ENCODE results near the gene C17orf113.

C17orf113 gene

DNA sequence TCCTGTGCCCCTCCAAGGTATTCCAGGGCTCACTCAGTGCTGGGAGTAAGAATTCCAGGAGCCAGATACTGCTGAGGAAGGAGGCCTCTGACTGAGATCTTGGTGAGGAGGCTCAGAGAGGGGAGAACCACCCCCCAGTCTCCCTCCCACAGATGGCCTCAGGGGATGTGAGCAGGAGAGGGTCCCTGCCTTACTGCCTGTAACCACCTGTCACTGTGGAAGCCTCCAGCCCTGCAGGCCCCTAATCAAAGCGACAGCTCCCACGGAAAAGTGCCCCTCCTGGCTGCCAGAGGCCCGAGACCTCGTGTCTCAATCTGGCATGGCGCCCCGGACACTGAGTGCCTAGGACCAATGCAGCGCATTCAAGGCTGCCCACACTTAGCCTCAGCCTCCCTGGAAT lies 7.7 kb upstream of the C17orf113 start:
- H3K27me3 ChIP-seq (ENCODE audit: insufficient read depth, poor library complexity, severe bottlenecking) = no peaks in the 10 kb centered on the region
- H3K9me3 ChIP-seq (ENCODE audit: severe bottlenecking) = no peaks in the 10 kb centered on the region
- H3K36me3 ChIP-seq (ENCODE audit: low read depth) = no peaks in the 10 kb centered on the region
- ATAC-seq (ENCODE audit: low read depth) (no peak), DNase-seq (ENCODE audit: low spot score) (no peak)
- no peaks in the 10 kb centered on the region for H3K4me1 ChIP-seq (ENCODE audit: insufficient read depth, poor library complexity, severe bottlenecking)
- H3K4me3 ChIP-seq (ENCODE audit: severe bottlenecking) = no peak overlapping the region
- no peak for TF ChIP-seq CTCF (IDR thresholded peaks at IDR 0.05; ENCODE audit: poor library complexity, severe bottlenecking)
- no peak overlapping the region for H3K27ac ChIP-seq (ENCODE audit: poor library complexity, severe bottlenecking)

DNA sequence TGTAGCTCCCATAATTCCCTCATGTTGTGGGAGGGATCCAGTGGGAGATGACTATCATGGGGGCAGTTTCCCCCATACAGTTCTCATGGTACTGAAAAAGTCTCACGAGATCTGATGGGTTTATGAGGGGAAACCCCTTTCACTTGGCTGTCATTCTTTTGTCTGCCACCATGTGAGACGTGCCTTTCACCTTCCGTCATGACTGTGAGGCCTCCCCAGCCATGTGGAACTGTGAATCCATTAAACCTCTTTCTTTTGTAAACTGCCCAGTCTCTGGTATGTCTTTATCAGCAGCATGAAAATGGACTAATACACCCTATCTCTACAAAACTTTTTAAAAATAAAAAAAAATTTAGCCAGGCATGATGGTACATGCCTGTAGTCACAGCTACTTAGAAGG lies 6.2 kb upstream of the C17orf113 start:
- H3K9me3 ChIP-seq (ENCODE audit: severe bottlenecking) = no peaks in the 10 kb centered on the region
- TF ChIP-seq CTCF (IDR thresholded peaks at IDR 0.05; ENCODE audit: poor library complexity, severe bottlenecking) = no peak
- H3K36me3 ChIP-seq (ENCODE audit: low read depth) = no peaks in the 10 kb centered on the region
- DNase-seq (ENCODE audit: low spot score) (no peak), ATAC-seq (ENCODE audit: low read depth) (no peak)
- no peak overlapping the region for H3K4me3 ChIP-seq (ENCODE audit: severe bottlenecking)
- H3K4me1 ChIP-seq (ENCODE audit: insufficient read depth, poor library complexity, severe bottlenecking) = no peaks in the 10 kb centered on the region
- H3K27ac ChIP-seq (ENCODE audit: poor library complexity, severe bottlenecking) = no peak overlapping the region
- no peaks in the 10 kb centered on the region for H3K27me3 ChIP-seq (ENCODE audit: insufficient read depth, poor library complexity, severe bottlenecking)

DNA sequence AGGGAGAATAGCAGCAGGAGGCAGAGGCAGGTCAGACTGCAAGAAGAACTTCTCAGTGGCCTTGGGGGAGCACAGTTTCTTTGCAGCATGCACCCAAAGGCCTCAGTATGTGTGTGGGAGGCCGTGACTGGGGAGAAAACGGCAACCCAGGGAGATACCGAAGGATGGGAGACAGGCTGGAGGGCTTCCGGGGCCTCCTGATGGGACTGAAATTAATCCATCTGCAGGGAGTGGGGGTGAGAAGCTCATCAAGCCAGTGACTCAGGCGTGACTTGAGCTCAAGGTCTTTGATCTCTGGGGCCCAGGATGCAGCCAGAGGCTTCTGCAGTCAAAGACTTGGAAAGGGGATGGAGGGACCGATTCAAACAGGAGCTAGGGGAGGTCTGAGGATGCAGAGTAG lies 5.1 kb upstream of the C17orf113 start:
- Histone ChIP-seq H3K27ac (ENCODE audit: poor library complexity, severe bottlenecking) (no peak overlapping the region), H3K4me3 (ENCODE audit: severe bottlenecking) (no peak overlapping the region), H3K27me3 (ENCODE audit: insufficient read depth, poor library complexity, severe bottlenecking) (no peaks in the 10 kb centered on the region), H3K4me1 (ENCODE audit: insufficient read depth, poor library complexity, severe bottlenecking) (no peaks in the 10 kb centered on the region), H3K9me3 (ENCODE audit: severe bottlenecking) (no peaks in the 10 kb centered on the region), H3K36me3 (ENCODE audit: low read depth) (no peaks in the 10 kb centered on the region)
- no peak for TF ChIP-seq CTCF (IDR thresholded peaks at IDR 0.05; ENCODE audit: poor library complexity, severe bottlenecking)
- DNase-seq (ENCODE audit: low spot score) (no peak), ATAC-seq (ENCODE audit: low read depth) (no peak)

GRCh38 chr17:42055027-42055426 lies 4.6 kb upstream of the C17orf113 start:
- H3K27ac ChIP-seq (ENCODE audit: poor library complexity, severe bottlenecking) = no peak overlapping the region
- no peak overlapping the region for H3K4me3 ChIP-seq (ENCODE audit: severe bottlenecking)
- H3K36me3 ChIP-seq (ENCODE audit: low read depth) = no peaks in the 10 kb centered on the region
- H3K4me1 ChIP-seq (ENCODE audit: insufficient read depth, poor library complexity, severe bottlenecking) = no peaks in the 10 kb centered on the region
- H3K9me3 ChIP-seq (ENCODE audit: severe bottlenecking) = no peaks in the 10 kb centered on the region
- DNase-seq (ENCODE audit: low spot score) (no peak), ATAC-seq (ENCODE audit: low read depth) (no peak)
- no peaks in the 10 kb centered on the region for H3K27me3 ChIP-seq (ENCODE audit: insufficient read depth, poor library complexity, severe bottlenecking)
- TF ChIP-seq CTCF (IDR thresholded peaks at IDR 0.05; ENCODE audit: poor library complexity, severe bottlenecking) = no peak

GRCh38 chr17:42053731-42054500 lies 3.5 kb upstream of the C17orf113 start:
- H3K9me3 ChIP-seq (ENCODE audit: severe bottlenecking) = no peaks in the 10 kb centered on the region
- TF ChIP-seq CTCF (IDR thresholded peaks at IDR 0.05; ENCODE audit: poor library complexity, severe bottlenecking) = no peak
- no peak overlapping the region for H3K4me3 ChIP-seq (ENCODE audit: severe bottlenecking)
- no peaks in the 10 kb centered on the region for H3K36me3 ChIP-seq (ENCODE audit: low read depth)
- no peaks in the 10 kb centered on the region for H3K4me1 ChIP-seq (ENCODE audit: insufficient read depth, poor library complexity, severe bottlenecking)
- H3K27me3 ChIP-seq (ENCODE audit: insufficient read depth, poor library complexity, severe bottlenecking) = no peaks in the 10 kb centered on the region
- ATAC-seq (ENCODE audit: low read depth) (no peak), DNase-seq (ENCODE audit: low spot score) (no peak)
- no peak overlapping the region for H3K27ac ChIP-seq (ENCODE audit: poor library complexity, severe bottlenecking)

Data from RWPE2 (cell line).